ENCODE data around the gene PALD1.

DNA sequence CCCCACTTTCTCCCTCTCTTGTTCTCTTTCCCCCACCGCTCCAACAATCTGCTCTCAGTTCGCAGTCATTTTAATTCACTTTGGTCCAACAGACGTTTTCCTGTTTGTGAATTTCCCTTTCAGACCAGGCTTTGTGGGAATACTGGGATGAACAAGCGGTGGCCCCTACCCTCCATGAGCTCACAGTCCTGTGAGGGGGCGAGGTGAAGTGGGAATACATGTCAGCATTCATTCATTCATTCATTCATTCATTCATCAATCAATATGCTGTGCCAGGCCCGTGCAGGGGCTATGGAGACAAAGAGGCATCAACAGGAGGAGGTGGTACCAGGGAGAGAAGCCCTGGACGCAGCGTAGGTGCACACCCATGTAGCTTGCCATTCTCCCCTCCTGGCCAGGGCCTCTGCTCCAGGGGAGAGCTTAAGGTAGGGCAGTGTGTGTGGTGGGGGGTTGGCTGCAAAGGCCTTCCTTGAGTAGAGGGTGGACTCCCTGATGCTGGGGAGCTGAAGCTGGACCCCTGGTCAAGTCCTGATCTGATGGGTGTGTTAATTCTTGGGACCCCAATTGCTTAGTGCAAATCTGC, 107.9 kb downstream of the PALD1 start:
- TF ChIP-seq EZH2phosphoT487 (IDR thresholded peaks at IDR 0.05; ENCODE audit: borderline replicate concordance, low read depth) = no peak
- TF ChIP-seq, protein P1, sequence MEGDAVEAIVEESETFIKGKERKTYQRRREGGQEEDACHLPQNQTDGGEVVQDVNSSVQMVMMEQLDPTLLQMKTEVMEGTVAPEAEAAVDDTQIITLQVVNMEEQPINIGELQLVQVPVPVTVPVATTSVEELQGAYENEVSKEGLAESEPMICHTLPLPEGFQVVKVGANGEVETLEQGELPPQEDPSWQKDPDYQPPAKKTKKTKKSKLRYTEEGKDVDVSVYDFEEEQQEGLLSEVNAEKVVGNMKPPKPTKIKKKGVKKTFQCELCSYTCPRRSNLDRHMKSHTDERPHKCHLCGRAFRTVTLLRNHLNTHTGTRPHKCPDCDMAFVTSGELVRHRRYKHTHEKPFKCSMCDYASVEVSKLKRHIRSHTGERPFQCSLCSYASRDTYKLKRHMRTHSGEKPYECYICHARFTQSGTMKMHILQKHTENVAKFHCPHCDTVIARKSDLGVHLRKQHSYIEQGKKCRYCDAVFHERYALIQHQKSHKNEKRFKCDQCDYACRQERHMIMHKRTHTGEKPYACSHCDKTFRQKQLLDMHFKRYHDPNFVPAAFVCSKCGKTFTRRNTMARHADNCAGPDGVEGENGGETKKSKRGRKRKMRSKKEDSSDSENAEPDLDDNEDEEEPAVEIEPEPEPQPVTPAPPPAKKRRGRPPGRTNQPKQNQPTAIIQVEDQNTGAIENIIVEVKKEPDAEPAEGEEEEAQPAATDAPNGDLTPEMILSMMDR (IDR thresholded peaks at IDR 0.05) = no peak
- TF ChIP-seq, protein P2, sequence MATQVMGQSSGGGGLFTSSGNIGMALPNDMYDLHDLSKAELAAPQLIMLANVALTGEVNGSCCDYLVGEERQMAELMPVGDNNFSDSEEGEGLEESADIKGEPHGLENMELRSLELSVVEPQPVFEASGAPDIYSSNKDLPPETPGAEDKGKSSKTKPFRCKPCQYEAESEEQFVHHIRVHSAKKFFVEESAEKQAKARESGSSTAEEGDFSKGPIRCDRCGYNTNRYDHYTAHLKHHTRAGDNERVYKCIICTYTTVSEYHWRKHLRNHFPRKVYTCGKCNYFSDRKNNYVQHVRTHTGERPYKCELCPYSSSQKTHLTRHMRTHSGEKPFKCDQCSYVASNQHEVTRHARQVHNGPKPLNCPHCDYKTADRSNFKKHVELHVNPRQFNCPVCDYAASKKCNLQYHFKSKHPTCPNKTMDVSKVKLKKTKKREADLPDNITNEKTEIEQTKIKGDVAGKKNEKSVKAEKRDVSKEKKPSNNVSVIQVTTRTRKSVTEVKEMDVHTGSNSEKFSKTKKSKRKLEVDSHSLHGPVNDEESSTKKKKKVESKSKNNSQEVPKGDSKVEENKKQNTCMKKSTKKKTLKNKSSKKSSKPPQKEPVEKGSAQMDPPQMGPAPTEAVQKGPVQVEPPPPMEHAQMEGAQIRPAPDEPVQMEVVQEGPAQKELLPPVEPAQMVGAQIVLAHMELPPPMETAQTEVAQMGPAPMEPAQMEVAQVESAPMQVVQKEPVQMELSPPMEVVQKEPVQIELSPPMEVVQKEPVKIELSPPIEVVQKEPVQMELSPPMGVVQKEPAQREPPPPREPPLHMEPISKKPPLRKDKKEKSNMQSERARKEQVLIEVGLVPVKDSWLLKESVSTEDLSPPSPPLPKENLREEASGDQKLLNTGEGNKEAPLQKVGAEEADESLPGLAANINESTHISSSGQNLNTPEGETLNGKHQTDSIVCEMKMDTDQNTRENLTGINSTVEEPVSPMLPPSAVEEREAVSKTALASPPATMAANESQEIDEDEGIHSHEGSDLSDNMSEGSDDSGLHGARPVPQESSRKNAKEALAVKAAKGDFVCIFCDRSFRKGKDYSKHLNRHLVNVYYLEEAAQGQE (IDR thresholded peaks at IDR 0.05; ENCODE audit: low read depth, low read length) = no peak
- no peak for TF ChIP-seq POLR2AphosphoS5 (IDR thresholded peaks at IDR 0.05; ENCODE audit: low read depth, low read length)
- TF ChIP-seq YY1 (IDR thresholded peaks at IDR 0.05; ENCODE audit: low read depth) = no peak
- TF ChIP-seq, protein P3, sequence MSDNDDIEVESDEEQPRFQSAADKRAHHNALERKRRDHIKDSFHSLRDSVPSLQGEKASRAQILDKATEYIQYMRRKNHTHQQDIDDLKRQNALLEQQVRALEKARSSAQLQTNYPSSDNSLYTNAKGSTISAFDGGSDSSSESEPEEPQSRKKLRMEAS (IDR thresholded peaks at IDR 0.05; ENCODE audit: low read depth) = no peak
- TF ChIP-seq TCF12 (IDR thresholded peaks at IDR 0.05) = no peak
- no peak for TF ChIP-seq FOXM1 (IDR thresholded peaks at IDR 0.05; ENCODE audit: low read depth)
- TF ChIP-seq SMC3 (IDR thresholded peaks at IDR 0.05; ENCODE audit: low read depth, low read length) = no peak
- TF ChIP-seq, protein P4, sequence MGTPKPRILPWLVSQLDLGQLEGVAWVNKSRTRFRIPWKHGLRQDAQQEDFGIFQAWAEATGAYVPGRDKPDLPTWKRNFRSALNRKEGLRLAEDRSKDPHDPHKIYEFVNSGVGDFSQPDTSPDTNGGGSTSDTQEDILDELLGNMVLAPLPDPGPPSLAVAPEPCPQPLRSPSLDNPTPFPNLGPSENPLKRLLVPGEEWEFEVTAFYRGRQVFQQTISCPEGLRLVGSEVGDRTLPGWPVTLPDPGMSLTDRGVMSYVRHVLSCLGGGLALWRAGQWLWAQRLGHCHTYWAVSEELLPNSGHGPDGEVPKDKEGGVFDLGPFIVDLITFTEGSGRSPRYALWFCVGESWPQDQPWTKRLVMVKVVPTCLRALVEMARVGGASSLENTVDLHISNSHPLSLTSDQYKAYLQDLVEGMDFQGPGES (IDR thresholded peaks at IDR 0.05; ENCODE audit: low read depth, low read length) = no peak
- no peak for TF ChIP-seq MXI1 (IDR thresholded peaks at IDR 0.05; ENCODE audit: low read depth, low read length)

Measured in SK-N-SH (cell line).